HG03097 (cell line): ENCODE measurements around the gene SLC9A1.

Source experiments
- ATAC-seq: cut with Tn5 transposase; IDR thresholded peaks from one replicate; pipeline ENCODE4 v1.9.1; 2021; ENCODE audit not compliant: unreplicated experiment, low FRiP score

SLC9A1 gene

DNA sequence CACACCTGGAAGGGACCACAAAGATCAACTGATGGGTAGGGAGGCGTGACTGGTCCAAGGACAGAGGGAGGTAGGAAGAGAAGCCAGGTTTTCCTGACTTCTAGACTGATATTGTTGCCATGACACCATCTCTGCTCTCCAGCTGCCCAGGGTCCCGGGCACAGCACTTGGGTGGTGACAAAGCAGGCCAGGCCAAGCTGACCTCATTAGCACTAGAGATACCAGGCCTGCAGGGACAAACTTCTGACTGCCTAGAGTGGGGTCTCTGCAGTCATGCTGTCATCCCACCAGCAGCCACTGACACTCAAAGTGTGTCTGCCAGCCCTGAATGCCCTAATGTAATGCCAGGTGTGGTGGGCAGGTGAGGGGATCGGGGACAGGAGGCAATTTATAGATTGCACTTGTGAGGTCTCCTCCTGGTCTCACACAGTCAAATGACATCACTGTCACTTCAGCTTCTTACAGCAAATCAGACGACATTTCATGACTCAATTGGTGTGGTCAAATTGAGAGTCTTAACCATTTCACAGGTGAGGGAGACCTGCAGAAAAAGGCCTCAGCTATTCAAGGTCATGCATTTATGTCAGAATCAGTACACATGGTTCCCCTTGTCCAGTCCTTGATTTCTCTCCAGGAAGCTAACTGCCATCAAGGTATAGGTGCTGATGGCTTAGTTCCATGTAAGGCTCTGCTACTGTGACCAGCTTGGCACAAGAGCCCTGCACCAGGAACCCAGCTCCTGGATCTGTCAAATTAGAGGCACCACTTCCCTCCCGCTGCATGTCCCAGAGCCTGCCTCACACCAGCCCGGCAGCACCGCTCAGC is 2.7 kb downstream of the SLC9A1 start:
- no peak for ATAC-seq

DNA sequence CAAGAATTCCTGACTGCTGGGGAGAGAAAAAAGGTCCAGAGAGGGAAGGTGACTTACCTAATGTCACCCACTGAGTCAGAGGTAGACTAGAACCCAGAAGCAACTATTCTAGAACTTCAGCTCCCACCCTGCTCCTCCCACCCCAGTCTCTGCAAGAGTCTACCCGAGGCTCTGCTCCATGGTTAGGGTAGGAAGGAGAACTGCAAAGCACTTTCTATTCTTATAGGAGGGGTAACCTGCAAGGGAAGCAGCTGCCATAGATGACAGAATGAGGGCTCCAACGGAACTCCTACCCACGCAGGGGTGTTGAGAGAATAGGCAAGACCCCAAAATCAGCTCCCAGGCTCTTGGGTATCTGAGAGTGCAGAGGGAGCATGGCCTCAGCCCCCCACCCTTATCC is 4.3 kb downstream of the SLC9A1 start:
- no peak for ATAC-seq

DNA sequence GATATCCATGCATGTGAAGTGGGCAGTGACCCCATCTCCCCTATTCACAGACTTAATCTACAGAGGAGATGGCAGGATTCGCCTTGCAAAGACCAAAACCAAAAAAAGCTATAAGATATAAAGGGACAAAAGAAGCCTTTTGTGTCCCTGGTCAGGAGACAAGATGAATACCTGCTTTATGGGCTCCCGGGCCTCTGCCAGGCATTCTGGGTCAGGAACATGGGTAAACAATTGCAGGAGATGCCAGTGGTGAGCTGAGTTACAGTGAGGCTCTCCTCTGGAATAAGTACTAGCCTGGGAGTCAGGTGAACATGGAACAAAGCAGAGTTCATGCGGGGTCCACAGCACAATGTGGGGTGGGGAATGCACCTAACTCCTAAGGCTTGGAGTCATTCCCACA is 4.7 kb downstream of the SLC9A1 start:
- ATAC-seq: no peak

DNA sequence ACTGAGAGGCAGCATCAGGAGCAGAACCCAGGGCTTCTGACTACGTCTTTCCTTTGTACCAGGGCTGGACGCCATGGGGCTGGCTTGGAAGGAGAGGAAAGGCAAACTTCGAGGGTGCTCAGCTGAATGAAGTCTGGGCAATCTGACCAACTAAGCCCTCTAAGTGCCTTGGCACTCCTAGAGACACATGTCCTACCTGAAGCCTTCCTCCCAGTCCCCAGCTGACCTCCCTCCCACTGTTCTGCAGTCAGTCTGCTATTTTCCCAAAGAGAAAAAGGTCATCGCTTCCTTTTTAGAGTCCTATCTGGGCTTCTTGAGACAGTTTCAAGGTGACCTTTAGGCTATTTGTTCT is 5.2 kb downstream of the SLC9A1 start:
- no peak for ATAC-seq

DNA sequence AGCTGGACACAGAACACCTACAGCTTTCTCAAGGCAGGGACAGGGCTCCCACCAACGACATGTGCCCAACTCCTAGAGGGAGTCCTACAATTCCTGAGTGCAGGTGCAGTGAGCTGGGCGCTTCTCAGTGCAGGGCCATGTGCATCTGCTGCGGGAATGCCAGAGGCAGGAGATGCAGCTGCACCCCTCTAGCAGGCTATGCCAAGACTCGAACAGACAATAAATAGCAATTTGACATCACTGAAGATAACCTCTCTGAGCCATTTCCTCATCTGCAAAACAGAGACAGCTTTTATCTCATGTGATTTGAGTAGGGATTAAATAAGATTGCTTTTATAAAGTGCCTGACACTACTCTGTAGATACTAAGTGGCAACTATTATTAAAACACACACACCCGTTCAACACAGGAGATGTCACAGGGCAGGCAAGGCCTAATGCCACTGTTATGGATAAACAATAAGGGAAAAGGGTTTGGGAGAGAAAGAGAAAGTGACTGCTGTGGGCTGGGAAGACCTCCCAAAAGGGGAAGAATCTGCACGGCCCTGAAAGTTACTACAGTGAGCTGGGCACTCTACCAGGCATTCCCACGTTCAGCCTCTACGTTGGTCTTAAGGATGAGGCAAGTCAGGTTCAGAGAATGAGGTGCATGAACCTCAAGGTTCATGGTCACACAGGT is 5.7 kb downstream of the SLC9A1 start:
- ATAC-seq: no peak

DNA sequence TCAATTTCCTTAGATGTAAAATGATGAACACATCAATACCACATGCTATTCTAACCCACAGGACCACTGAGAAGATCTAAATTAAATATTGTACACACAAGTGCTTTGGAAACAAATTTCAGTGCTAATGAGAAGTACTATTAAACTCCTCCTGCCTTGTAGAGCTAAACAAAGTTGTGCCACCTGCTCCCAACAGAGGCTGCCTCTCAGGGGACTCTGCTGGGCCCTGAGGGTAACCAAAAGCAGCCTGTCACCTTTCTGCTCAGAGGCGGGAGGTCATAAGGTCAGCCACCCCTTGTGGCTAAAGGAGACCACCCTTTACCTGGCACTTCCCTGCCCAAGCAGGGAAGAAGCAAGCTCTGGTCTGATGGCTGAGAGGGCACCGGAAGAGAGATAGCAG is 6.3 kb downstream of the SLC9A1 start:
- no peak for ATAC-seq

DNA sequence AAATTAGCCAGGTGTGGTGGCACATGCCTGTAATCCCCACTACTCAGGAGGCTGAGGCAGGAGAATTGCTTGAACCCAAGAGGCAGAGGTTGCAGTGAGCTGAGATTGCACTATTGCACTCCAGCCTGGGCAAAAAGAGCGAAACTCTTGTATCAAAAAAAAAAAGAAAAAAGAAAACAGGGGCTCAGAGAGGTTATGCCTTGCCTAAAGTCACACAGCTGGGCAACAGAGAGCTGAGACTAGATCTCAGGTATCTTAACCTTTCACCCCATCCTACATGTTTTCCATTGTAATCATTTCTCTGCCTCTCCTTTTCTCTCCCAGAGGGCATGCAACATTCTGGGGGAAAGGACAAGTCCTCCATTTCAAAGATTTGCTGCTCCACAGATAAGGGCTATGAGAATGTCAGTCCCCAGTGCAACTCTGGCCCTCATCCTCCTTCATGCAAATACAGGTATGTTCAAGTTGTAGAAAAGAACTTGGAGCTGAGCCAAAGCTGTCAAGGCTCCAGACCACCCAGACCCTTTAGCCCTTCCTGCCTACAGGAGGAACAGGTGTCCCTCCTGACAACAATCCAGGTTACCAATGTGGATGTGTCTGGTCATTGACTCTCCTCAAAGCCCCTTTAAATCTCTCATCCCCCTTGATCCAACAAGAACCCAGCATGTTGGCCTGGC is 6.9 kb downstream of the SLC9A1 start:
- ATAC-seq: no peak

DNA sequence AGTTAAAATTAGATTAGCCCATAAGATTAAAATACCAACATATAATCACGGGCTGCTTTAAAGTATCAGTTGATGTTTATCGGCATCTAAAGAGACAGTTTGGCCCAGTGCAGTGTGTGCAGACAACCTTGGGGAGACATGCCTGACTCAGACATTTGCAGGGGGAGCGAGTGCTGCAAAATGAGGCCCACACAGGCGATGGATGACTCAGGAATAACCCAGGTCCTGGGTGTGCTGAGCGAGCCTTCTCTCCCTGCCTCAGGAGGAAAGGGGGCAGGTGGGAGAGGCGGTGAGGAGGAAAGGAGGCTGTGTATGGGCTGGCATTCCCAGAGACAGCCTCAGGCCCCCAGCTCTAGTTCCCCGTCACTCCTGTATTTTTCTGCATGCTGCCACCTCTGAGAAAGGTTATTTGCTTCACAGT is 9.0 kb downstream of the SLC9A1 start:
- ATAC-seq: no peak

DNA sequence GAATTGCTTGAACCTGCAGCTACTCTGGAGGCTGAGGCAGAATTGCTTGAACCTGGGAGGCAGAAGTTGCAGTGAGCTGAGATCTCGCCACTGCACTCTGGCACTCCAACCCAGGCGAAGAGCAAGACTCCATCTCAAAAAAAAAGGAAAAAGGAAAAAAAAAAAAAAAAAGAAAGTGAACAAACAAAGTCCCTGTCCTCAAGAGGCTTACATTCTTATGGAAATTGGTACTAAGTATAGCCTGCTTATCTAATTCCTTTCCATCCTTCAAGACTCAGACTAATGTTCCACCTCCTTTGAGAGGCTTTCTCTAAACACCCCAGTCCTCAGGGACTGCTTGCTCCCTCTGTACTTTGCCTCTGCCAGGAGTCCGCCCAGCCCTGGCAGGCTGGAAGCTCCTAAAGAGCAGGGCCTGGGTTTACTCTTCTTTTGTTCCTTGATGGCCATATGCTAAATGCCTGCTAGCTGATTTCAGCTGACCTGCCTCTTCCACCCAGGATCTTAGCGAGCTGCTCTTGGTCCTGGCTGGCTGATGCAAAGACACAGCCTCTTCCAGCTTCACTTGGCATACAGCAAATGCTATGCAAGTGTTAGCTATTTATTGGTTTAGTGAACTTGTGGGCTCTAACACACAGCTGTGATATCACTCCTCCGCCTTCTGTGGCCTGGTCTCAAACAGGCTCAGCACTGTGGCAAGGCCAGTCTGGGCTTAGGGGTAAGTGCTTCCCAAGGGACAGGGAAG is 9.8 kb downstream of the SLC9A1 start:
- ATAC-seq: no peak

DNA sequence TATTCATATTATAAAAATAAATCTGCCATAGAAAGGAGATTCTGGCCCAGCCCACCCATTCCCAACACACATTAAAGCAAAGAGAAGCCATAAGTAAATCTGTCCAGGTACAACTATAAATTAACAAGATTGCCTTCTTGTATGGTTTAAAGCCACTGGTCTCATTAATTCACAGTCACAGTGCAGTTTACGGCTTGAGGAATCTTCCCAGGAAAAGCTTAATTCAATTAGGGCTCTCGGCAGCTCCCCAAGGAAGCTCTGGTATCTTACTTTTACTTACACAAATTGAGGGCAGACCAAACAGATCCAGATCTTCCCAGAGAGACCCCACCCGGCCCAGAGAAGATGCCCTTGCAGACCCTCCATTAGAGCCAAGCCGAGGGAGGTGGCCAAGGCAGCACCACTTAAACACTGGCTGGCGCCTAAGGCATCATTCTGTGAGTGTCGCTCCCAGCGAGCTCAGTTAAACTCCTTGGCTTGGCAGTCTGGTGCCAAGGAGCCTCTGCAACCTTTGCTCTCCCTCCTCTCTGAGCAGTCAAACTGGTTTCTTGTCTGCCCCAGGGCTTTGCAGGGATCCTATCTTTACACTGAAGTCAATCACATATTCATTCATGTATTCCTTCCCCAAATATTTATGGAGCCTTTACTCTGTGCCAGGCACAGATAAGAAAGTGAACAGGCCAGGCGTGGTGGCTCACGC is 10.7 kb downstream of the SLC9A1 start:
- ATAC-seq: no peak

DNA sequence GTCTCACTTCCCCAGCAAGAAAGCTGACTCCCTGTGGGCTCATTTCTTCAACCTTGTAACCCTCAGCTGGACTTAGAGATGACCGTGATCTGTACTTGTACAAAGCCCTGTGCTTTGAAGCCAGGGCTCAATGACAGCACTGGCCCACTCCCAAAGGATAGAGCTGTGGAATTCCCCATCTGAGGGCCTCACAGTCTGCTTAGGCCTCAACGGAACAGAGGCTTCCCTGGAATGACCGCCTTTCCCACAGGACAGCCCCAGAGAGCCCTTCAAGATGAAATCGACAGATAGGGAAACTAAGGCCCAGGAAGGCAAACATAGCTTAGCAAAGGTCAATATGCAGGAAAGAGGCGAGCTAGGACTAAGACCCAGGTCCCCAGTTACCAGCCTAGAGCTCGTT is 11.5 kb downstream of the SLC9A1 start:
- no peak for ATAC-seq

DNA sequence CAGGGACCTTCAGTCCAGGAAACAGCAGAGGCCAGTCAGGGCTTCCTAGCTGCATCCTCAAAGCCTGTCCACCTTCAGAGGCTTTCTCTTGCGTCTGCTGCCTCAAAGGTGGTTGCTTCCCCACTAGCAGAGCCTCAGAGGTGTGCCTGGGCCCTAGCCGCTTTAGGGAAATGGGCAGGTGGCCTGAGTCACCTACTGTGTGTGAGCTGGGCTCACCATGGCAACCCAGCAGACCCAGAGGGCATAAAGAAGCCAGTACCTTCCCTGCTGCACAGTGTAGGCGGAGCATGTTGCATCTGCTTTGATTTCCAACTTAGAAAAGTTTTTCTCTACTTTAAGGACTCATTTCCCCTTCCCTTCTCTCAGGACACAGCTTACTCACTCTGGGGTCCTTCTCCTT is 12.5 kb downstream of the SLC9A1 start:
- no peak for ATAC-seq

DNA sequence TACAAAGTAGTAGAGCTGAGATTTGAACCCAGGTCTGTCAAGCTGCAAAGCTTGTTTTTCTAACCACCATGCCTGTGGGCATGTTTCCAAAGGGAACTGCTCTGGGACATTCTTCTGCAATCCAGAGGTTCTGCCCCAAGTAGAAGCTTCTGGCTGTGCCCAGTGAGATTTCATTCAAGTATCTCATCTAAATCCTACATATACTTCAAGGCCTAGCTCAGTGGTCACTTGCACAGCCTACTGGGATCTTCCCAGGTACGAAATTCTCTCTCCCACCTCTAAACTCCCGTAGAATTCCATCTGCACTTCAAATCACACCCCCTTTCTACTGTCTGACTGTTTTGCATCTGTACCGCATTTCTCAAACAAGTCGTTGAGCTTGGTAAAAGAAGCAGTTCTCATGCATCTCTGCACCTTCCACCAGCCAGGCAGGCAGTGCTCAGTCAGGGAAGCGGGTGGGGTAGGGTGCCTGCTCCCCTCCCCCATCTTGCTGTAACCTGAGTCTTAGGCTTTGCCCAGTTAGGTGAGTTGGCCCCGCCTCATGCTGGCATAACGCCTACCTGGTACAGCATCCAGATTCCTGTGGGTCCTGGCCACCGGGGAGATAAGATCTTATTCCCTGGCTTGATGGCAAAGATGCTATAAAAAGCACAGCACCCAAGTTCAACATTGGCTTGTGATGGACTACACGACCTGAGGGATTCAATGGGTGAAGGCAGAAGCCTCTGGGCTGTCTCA is 13.5 kb downstream of the SLC9A1 start:
- no peak for ATAC-seq

DNA sequence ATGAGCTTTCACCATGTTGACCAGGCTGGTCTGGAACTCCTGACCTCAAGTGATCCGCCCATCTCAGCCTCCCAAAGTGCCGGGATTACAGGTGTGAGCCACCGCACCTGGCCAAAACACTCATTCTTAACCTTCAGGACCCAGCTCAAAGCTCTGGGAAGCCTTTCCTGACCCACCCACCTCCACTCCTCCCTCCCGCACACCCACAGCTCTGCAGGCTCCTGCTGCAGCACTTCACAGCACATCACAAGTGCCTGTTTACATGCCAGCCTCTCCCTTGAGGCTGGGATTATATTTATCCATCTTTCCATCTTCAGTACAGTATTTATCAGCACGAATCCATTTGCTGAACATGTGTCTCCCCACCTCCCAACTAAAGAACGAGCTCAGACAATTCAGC is 14.9 kb downstream of the SLC9A1 start:
- ATAC-seq: no peak

DNA sequence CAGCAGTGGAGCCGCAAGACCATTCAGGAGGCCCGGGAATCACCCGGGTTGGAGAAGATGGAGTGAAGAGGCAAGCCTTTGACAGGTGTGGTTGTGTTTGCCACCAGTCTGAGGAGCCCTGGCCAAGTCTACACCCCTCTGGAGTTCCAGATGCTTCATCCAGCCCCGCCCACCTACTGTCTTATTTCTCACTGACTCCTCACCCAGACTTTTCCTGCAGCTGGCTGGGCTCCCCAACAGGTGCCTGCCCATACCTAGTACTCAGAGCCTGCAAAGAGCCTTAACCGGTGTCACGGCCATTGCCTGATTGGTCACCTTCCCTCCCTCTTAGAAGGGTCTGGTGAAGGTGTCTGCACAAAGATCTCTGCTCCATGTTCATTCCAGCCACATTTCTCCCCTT is 16.0 kb downstream of the SLC9A1 start:
- no peak for ATAC-seq

DNA sequence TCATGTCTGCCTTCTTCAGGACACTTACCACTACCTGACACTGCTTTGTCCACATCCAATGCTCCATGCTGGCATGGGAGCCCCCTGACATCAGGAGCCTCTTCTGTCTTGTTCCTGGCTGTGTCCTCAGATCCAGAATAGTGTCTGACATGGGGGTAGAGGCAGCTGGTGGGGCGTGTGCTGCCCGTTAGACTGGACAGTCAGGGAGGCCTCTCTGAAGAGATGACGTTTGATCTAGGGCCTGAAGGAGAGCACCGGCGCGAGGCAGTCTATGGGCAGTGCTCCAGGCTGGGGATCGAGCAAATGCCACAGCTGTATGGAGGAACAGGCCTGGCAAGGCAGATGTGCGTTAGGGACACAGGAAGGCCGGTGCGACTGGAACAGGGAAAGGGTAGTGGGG is 16.6 kb downstream of the SLC9A1 start:
- no peak for ATAC-seq

DNA sequence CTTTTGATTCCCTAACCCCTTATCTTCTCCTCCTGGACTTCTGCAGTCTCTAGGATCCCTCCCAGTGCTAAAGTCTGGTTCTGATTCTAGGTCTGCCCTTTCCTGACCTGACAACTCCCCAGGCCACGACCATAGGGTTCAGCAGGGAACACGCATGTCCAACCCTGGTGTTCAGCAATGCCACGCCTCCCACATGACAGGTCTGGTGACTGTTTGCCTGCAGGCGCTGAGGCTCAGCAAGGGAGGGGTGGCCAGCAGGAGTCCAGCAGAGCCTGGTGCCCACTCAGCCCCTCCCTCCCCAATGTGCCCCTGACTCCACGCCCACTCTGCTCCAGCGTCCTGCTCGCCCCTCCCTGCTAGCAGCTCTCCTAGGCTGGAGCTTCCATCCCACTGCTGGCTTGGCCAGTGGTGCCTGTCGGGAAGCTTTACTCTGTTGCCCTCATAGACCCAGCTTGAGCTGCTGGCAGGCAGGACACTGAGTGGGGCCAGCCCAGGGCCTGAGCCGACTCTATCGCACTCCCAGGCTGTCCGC is 17.3 kb downstream of the SLC9A1 start:
- no peak for ATAC-seq

DNA sequence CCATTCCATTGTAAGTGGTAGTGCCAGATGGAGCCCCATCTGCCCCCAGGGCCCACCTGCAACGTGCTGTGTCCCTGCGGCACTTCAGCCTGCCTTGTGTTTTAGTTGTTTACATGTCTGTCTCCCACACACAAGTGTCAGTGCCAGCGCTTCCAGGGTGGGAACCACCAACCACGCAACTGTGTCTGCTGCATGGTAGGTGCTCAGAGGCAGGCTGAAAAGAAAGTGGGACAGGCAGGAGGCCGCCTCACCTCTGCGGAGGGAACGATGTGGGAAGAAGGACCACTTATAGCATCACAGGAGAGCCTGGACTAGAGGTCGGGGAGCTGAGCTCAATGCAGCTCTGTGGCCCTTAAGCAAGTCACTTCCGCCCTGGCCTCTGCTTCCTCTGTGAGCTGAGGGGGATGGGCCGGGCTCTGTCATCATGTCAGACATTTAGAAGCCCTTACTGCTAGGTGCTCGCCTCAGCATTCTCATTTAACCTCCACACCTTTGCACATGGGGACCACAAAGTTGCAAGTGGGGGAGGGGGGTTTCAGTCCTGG is 17.9 kb downstream of the SLC9A1 start:
- no peak for ATAC-seq

DNA sequence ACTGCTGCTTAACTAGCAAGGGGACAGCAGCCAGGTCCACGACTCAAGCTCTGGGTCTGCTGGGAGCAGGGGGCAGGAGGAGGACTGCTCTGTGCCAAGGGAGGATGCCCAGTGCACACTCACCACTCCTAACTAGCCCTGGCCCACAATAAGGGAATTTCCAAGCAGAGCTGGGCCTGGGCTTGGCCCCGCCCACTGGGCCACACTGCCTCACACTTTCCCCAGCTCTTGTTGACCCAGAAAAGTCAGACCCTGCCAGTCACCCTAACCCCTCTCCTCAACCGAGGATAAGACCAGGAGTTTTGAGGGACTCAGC is 18.7 kb downstream of the SLC9A1 start:
- no peak for ATAC-seq
